Right hindlimb (tissue), 1 donor: Measurements from ENCODE around the gene ZNF17.

Experiments used
- DNase-seq: peaks from one replicate; pipeline ENCODE4 v3.0.0-alpha.2; 2018

ZNF17 gene

GRCh38 chr19:57434386-57435061 lies 23.6 kb downstream of the ZNF17 start:
- peak; percentile 26 for DNase-seq

GRCh38 chr19:57435062-57435978 lies 24.4 kb downstream of the ZNF17 start, which contains the start of gene ZNF749:
Gene ZNF749 (plus strand): TSS chr19:57435325. CDS start chr19:57435579, 254 bp downstream.
- DNase-seq: peak; percentile 99

GRCh38 chr19:57436417-57436816 lies 25.5 kb downstream of the ZNF17 start:
- no peak for DNase-seq

GRCh38 chr19:57437931-57438330 lies 27.0 kb downstream of the ZNF17 start:
- DNase-seq: no peak

- DNase-seq: no peak
Measured at GRCh38 chr19:57438925-57439324, 28.0 kb downstream of the ZNF17 start.

GRCh38 chr19:57441979-57442752 lies 31.2 kb downstream of the ZNF17 start:
- DNase-seq: no peak

GRCh38 chr19:57443121-57443696 lies 32.2 kb downstream of the ZNF17 start:
- no peak for DNase-seq

- DNase-seq: no peak
Measured at GRCh38 chr19:57452307-57452706, 41.3 kb downstream of the ZNF17 start.

GRCh38 chr19:57465680-57466381 lies 54.9 kb downstream of the ZNF17 start:
- no peak for DNase-seq

GRCh38 chr19:57466489-57466888 lies 55.5 kb downstream of the ZNF17 start:
- no peak for DNase-seq
